ENCODE measurements around the gene TSN.
"Not testable (repeated sequence)": the region's sequence is repeated elsewhere in the genome, so short reads cannot be mapped to it uniquely, and the experiment has no call there.

The TSN gene

GRCh38 chr2:121804340-121804739, 48.9 kb downstream of the TSN start:
- DNase-seq: no peak

DNA sequence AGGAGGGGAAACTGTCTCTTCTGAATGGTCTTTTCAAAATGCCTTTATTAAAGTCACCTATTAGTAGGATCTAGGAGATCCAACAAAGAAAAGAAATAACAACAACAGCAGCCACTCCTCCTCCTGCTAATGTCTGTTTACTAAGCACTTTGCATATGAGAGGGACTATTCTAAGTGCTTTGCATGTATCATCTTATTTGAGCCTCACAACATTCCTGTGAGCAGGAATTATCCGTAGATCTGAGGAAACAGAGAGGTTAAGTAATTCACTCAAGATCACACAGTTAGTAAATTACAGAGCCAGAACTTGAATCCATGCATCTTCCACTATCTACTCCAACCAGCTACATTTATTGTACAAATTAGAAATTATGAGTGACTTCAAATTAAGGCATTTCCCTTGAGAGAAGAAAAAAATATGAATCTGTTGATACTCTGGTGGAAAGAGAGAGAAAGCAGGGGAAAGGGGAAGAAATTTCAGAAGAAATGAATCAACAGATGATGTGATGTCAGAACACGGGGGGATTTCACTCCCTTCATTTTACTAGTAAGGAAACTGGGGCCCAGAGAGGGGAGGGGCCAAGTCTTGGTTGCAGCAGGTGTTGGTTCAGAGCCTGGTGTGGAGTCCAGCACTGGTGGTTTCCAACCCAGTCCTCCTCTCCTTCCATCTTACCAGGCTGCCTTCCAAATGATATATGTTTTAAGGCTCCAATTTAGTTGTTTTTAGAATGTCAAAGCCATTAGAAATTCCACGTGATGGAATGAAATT, 49.7 kb downstream of the TSN start:
- no peak for DNase-seq

GRCh38 chr2:121805766-121806143, 50.3 kb downstream of the TSN start:
- DNase-seq: no peak

- DNase-seq: not testable (repeated sequence)
Measured at GRCh38 chr2:121807771-121808170, 52.3 kb downstream of the TSN start.

GRCh38 chr2:121809607-121810006, 54.2 kb downstream of the TSN start:
- DNase-seq: no peak

DNA sequence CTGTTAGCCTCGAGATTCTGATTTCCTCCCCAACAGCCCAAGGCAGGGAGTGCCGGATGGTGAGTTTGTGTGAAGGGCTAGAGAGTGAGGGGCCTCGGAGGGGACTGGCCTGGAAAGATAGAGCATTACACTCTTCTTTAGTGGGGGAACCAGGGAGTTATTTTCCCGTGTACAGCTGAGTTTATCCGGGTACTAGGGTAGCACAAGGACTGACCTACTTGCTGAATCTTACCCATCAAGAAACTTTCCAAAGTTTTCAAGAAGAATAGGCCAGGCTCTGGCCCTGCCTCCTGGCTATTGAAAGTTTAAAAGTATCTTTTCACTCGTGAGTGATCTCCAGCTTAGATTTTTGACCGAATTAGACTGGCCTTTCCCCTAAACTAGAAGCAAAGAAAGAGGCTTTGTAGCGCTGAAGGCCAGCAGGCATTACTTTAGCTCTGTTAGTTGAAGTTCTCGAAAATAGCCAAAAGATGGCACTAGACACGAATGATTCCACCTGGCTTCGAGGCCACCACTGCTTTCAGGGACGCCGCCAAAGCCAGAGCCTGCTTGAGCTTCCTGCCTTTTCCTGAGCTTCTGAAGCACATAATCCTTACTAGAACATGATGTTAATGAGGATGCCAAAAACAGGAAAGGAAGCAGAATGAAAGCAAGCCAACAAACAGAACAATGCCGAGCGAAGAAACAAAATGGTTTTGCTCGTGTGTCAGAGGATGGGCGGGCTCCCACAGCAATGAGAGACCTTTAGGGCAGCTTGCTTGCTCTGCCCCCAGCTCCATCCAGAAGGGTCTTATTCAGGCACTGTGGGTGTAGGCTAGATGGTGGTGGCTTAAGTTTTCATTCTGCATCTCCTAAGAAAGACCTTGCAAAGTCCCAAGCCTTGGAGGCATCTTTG, 55.8 kb downstream of the TSN start:
- peak; percentile 41 for DNase-seq

DNA sequence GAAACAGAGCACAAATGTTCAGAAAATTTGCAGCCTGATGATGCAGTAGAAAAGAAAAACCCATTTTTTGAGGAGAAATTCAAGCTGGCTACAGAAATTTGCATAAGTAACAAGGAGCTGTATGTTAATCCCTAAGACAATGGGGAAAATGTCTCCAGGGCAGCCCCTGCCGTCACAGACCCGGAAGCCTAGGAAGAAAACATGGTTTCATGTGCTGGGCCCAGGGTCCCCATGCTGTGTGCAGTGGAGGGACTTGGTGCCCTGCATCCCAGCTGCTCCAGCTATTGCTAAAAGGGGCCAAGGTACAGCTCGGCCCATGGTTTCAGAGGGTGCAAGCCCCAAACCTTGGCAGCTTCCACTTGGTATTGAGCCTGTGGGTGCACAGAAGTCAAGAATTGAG, 57.6 kb downstream of the TSN start:
- not testable (repeated sequence) for DNase-seq

GRCh38 chr2:121815216-121815615, 59.8 kb downstream of the TSN start:
- DNase-seq: no peak

- DNase-seq: no peak
Measured at GRCh38 chr2:121816797-121817196, 61.3 kb downstream of the TSN start.

DNA sequence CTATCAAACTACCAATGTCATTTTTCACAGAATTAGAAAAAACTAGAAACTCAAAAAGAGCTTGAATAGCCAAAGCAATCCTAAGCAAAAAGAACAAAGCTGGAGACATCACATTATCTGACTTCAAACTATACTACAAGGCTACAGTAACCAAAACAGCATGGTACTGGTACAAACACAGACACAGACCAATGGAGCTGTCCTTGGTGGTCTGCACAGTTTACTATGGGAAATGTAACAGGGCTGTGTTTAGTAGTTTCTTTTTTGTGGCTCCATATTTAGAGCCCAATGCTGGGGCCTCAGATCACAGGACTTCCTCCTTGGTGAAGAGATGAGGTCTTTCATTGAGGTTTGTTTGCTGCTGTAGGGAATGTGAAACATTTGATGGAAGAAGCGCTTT, 61.9 kb downstream of the TSN start:
- not testable (repeated sequence) for DNase-seq
